C4-2B (cell line): Measurements from ENCODE around the gene TNS3.

Experiments used
- ZFX ChIP-seq: fragments of 450-650 bp; IDR thresholded peaks from 2 replicates; pipeline ENCODE4 v1.6.1; 2017
- TF ChIP-seq, protein P1 (sequence below): fragments of 450-650 bp; conservative IDR thresholded peaks from 2 replicates; pipeline ENCODE4 v1.5.1; 2017; ENCODE audit warnings: mild to moderate bottlenecking

DNA sequence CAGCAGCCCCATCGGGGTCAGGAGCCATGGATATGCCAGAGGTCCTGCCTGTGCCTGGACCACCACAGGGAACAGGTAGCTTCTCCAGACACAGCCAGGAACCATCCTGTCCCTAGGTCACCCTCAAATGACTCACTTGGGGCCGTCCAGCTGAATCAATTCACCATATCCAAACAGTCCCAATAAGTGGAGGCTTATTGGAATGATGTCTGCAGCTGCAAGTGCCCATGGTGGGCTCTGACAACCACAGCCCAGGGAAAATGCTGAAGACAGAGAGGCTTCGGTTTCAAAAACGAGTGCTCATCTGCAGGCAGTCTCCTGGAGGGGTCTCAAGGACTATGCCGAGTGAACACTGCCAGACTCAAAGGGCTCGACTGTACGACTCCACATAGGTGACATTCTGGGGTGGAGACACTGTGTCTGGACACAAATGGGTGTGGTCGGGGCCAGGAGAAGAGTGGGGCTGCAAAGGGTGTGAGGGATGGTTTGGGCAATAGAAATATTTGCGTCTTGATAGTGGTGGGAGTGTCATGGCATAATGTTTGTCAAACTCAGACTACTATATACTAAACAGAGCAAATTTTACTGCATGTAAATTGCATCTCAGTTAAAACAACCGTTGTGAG, 204.8 kb downstream of the TNS3 start:
- TF ChIP-seq, protein P1, sequence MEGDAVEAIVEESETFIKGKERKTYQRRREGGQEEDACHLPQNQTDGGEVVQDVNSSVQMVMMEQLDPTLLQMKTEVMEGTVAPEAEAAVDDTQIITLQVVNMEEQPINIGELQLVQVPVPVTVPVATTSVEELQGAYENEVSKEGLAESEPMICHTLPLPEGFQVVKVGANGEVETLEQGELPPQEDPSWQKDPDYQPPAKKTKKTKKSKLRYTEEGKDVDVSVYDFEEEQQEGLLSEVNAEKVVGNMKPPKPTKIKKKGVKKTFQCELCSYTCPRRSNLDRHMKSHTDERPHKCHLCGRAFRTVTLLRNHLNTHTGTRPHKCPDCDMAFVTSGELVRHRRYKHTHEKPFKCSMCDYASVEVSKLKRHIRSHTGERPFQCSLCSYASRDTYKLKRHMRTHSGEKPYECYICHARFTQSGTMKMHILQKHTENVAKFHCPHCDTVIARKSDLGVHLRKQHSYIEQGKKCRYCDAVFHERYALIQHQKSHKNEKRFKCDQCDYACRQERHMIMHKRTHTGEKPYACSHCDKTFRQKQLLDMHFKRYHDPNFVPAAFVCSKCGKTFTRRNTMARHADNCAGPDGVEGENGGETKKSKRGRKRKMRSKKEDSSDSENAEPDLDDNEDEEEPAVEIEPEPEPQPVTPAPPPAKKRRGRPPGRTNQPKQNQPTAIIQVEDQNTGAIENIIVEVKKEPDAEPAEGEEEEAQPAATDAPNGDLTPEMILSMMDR: no peak
- no peak for TF ChIP-seq ZFX
